ENCODE measurements around the gene KCNIP2.
A peak's percentile ranks its signal among the peaks of the same experiment; 100 is the strongest.

The KCNIP2 gene

GRCh38 chr10:101856626-101857025 lies 13.0 kb upstream of the KCNIP2 start:
- DNase-seq (ENCODE audit: insufficient read length, low spot score) (no peak), FAIRE-seq (no peak)

GRCh38 chr10:101851411-101852116 lies 8.0 kb upstream of the KCNIP2 start:
- DNase-seq (ENCODE audit: insufficient read length, low spot score) = no peak
- FAIRE-seq = no peak

DNA sequence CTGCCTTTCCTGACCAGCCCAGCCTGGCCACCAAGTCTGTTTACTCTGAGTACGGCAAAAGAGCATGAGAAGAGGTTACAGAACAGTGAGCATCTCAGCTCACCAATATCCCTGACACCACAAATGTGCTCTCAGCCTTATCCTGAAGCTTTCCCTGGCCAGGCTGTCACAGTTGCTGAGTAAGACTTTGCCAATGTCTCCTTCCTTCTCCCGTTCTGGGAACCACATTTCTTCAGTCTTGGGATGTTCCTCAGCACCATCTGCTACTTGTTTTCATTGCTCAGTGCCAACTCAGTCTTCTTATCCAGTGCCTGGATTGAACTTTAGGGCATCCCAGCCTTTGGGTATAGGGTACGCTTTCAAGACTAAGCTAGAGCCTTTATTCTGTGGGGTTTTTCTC lies 7.1 kb upstream of the KCNIP2 start:
- FAIRE-seq (no peak), DNase-seq (ENCODE audit: insufficient read length, low spot score) (no peak)

GRCh38 chr10:101848894-101849351 lies 5.3 kb upstream of the KCNIP2 start:
- no peak for FAIRE-seq
- DNase-seq (ENCODE audit: insufficient read length, low spot score) = no peak

GRCh38 chr10:101848408-101848807 lies 4.8 kb upstream of the KCNIP2 start:
- DNase-seq (ENCODE audit: insufficient read length, low spot score) (no peak), FAIRE-seq (no peak)

DNA sequence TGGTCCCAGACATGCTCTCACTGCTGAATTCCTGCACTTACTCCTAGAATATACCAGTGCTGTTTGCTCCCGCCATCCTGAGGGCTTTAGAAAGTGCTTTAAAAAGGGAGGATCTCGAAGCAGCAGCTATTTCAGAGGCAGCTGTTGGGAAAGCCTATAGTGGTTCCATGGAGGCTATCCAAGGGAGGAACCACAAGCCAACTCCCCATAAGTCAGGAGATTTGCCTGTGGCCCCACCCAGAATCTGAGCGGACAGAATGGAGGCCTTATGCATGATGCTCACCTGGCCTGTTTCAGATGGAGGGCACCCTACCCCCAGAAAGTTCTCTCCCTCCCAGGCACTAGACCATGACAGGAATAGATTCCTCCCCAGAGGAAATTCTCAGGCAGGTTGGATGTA lies 2.3 kb upstream of the KCNIP2 start:
- no peak for FAIRE-seq
- no peak for DNase-seq (ENCODE audit: insufficient read length, low spot score)

DNA sequence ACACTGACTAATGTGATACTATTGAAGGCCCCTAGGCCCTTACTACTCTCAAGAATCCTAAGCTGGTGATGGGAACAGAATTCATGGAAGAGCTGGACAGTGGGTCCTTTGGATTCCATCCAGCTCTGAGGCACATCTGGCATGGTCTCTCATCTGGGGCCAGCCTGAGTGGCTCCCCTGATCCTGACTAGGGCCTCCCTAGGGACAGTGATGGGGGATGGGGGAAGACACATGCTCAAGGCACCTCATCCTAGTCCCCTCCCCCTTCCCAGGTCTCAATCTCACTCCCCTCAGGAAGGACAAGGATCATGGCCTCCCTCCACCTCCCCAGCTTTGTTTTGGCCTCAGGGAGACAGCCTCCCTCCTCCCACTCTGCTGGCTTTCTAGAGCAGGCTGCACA lies 1.8 kb downstream of the KCNIP2 start:
- DNase-seq (ENCODE audit: insufficient read length, low spot score) = no peak
- FAIRE-seq = no peak

DNA sequence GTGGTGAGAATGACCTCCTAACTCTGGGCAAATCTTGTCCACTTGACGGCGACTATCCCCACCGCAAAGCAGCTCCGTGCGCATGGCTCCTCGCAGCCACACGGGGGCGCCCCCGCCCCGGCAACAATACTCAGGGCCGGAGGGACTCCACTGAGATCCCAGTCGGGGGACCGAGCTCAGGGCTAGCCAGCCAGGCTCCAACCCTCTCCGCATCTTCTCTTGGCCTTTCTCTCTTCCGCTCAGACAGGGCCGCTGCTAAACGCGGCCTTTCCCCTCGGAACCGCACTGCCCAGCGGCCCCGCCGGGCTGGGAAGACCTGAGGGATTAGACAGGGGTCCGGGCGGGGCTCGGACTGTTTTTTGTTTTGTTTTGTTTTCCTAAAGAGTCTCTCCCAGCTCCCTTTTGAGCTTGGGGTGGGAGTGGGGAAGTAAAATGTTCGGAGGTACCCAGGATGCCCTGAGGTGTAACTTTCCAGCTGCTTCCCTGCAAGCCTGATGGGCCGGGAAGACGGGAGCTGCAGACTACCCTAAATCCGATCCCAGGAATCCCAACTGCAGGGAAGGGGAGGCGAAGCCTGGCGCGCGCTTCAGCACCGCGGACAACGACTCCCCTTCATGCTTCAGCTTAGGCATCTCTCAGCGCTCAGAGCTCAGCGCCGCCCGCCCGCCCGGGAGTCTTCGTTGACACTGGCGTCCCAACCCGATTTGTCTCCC lies 2.7 kb downstream of the KCNIP2 start:
- DNase-seq (ENCODE audit: insufficient read length, low spot score) (peak; percentile 94), FAIRE-seq (no peak)

DNA sequence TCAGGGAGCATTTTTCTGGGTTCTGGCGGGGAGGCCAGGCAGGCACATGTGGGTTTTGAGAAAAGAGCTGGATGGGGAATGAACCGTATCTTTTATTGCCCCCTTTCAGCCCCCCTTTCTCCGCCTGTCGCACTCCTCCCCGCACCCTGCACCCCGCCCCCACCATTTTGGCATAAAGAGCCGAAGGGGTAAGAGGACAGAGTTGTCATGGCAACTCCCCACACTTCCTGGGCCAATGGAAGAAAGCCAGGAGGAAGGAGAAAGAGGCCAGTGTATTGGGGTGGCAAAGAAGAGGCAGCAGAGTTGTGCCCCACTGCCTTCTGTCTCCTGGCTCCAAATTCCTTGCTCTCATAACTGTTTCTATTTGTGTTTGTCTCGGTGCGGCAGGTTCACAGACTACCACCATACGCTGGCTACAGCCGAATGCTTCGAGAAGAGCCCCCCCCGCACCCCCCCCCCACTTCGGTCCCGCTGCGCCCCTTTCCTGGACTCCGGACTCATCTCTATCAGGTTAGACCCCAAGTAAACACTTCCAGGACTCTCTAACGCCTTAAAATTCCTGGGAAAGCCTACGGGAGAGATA lies 3.4 kb downstream of the KCNIP2 start:
- no peak for FAIRE-seq
- DNase-seq (ENCODE audit: insufficient read length, low spot score) = no peak

- no peak for DNase-seq (ENCODE audit: insufficient read length, low spot score)
Observed at GRCh38 chr10:101839416-101840063, 4.1 kb downstream of the KCNIP2 start.

DNA sequence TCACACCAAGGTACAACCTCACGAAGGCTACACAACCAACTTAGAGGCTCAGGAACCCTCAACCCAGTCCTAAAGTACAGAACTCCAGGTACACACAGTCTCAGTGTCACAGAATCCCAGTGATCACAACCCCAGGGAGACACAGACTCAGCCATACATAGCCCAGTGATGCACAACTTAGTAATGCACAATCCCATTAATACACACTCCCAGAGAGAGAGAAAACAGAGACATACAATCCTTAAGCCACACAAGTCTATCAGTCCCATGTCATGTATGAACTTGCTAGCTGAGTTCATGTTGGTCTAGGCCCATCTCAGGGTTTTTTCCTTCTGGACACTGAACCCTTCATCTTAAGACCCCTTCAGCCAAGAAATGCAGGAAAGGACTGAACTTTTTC lies 4.6 kb downstream of the KCNIP2 start:
- no peak for FAIRE-seq
- DNase-seq (ENCODE audit: insufficient read length, low spot score) = no peak

More at GRCh38 chr10:101839416-101840063, 4.1 kb downstream of the KCNIP2 start:
- no peak for FAIRE-seq

- no peak for FAIRE-seq
- DNase-seq (ENCODE audit: insufficient read length, low spot score) = no peak
Observed at GRCh38 chr10:101838416-101838970, 5.1 kb downstream of the KCNIP2 start.

DNA sequence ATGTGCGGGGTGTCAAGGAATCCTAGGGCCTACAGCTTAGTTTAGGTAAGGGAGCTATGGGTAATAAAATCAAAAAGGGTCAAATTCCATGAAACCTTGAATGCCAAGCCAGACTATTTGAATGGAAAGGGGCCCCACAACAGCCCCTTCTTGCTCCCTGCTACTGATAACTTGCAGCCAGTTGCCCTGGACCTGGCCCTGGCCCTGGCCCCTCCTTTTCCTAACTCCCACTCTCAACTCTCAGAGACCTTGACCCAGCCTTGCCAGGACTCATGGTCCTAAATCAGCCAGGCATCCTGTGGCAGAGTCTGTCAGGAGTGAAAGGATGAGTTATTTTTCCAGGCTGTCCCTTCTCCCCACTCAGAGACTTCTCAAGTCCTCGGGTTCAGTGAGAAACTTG lies 5.9 kb downstream of the KCNIP2 start:
- DNase-seq (ENCODE audit: insufficient read length, low spot score) (no peak), FAIRE-seq (no peak)

DNA sequence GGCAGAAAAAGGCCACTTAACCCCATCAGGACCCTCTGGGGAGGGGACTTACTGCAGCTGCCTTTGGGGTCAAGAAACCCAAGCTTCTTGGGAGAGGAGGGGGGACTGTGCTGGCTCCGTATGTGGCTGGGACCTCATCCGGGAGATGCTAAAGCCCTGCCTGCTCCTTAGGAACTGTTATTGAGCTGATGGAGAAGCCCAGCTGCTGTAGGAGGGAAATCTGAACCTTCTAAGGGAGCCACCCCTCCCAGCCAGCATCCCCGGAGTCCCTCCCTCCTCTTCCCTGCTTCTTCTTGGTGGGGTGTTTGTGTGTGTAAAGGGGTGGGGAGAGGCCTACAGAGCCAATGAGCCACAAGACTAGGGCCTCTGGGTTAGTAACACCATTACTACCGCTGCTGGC lies 8.2 kb downstream of the KCNIP2 start:
- no peak for FAIRE-seq
- no peak for DNase-seq (ENCODE audit: insufficient read length, low spot score)

GRCh38 chr10:101834341-101834740 lies 9.3 kb downstream of the KCNIP2 start:
- FAIRE-seq = no peak
- no peak for DNase-seq (ENCODE audit: insufficient read length, low spot score)

GRCh38 chr10:101833466-101833865 lies 10.1 kb downstream of the KCNIP2 start:
- FAIRE-seq = no peak
- DNase-seq (ENCODE audit: insufficient read length, low spot score) = no peak

GRCh38 chr10:101832325-101832771 lies 11.3 kb downstream of the KCNIP2 start:
- DNase-seq (ENCODE audit: insufficient read length, low spot score) = no peak
- FAIRE-seq = no peak

DNA sequence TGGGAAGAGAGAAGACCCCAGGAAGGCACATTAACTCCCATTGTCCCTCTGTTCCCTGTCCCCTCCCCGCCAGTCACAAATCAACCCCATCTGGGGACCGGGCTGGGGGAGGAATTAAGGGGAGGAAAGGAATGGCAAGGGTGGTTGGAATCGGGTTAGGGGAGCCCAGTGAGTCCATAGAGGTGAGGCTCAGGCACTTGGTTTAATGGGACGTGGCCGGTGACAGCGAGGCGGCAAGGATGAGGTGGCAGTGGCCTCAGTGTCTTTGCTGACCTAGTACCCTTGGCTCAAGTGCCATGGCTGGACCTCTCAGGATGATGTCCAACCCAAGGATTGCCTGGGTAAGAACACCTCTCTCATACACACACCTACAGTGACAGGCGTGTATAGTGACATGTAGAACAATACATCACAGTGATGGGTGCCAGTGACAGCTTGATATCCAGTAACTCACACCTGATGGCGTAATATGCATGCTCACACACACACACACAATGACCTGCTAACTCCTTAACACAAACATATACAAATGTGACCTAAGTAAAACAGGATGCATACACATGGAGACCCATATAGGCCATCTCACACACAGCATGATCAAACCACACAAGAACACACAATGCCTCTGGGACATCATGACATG lies 12.3 kb downstream of the KCNIP2 start:
- no peak for FAIRE-seq
- no peak for DNase-seq (ENCODE audit: insufficient read length, low spot score)

DNA sequence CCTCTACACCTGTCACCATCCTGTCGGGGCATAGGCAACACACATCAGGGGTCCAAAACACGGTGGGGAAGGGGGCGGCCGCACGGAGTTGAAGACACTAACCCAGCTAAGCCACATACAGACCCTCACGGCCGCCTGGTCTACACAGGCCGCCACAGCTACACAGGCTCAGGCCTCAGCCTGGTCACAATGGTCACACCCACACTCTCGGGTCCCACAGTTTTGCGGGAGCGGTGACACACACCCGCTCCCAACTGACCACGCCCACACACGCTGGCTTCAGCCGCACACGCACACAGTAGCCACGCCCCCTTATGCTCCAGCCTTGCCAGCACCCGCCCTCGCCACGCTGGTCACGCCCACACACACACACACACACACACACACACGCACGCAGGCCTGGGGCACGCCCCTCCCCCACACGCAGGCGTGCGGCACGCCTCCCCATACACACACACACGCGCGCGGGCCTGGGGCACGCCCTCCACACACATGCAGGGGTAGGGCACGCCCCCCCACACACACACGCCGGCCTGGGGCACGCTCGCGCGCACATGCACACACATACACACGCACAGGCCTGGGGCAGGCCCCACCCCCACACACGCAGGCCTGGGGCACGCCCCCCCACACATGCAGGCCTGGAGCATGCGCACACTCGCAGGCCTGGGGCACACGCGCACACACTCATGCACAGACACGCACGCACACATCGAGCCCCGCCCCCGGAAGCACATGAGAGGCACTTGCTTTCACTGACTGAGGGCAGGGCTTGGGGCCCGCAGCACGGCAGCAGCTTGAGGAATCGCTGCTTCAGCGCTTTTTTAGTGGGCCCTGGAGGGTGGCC lies 13.1 kb downstream of the KCNIP2 start:
- DNase-seq (ENCODE audit: insufficient read length, low spot score) = no peak
- peak; percentile 78 for FAIRE-seq
